Measurements from ENCODE around the gene AHSA1. TPM values are rescaled to one million over a fixed set of nuclear protein-coding genes. Genes with fewer than 3 reads are reported as not detected.

The AHSA1 gene
- total RNA-seq, 4 donors from 2014 or later: 77.8 to 98.7 (median 92.6) TPM

DNA sequence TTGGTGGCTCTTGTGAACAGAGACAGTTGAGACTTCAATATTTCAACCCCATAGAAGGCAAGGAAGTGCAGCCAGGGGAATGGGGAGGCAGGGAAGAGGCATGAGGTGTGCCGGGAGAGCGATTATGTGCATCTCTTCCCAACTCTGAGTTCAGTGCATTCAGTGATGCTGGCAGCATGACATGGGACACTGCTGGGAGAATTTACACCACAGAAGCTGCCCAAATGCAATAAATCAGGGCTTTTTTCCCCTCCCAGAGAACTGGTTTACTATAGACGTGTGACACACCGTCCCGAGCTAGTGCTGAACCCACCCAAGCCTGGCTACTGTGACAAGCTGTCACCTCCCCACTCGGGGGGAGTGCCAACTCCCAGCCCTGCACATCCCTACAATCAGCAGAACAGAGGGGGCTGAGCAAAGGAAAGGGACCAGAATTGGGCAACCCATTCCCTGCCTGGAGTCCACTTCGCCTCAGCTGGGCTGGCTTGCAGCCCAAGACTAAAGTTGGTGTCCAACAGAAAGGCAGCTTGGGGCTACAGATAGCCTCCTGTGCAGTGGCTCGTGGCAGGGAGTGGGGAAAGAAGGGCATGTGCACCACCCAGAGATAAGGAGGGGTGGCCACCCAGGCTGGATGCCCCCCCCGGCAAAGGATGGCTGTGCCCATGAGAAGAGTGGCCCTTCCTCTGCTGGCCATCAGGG, 16.7 kb downstream of the AHSA1 start:
- intact Hi-C loops (cut with DNase I; ENCODE audit: low total_unique reads): no loop called here
- 53 to 64% methylated on average over 9 of the region's 9 CpGs for WGBS, 2 donors
- no peak overlapping the region for H3K4me3 ChIP-seq (ENCODE audit: low read depth, poor library complexity, severe bottlenecking)
- DNase-seq (ENCODE audit: low spot score in 2 of 2): no peak
- TF ChIP-seq, protein P1, sequence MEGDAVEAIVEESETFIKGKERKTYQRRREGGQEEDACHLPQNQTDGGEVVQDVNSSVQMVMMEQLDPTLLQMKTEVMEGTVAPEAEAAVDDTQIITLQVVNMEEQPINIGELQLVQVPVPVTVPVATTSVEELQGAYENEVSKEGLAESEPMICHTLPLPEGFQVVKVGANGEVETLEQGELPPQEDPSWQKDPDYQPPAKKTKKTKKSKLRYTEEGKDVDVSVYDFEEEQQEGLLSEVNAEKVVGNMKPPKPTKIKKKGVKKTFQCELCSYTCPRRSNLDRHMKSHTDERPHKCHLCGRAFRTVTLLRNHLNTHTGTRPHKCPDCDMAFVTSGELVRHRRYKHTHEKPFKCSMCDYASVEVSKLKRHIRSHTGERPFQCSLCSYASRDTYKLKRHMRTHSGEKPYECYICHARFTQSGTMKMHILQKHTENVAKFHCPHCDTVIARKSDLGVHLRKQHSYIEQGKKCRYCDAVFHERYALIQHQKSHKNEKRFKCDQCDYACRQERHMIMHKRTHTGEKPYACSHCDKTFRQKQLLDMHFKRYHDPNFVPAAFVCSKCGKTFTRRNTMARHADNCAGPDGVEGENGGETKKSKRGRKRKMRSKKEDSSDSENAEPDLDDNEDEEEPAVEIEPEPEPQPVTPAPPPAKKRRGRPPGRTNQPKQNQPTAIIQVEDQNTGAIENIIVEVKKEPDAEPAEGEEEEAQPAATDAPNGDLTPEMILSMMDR (IDR thresholded peaks at IDR 0.05): no peak
- no peak for TF ChIP-seq POLR2A (IDR thresholded peaks at IDR 0.05)

DNA sequence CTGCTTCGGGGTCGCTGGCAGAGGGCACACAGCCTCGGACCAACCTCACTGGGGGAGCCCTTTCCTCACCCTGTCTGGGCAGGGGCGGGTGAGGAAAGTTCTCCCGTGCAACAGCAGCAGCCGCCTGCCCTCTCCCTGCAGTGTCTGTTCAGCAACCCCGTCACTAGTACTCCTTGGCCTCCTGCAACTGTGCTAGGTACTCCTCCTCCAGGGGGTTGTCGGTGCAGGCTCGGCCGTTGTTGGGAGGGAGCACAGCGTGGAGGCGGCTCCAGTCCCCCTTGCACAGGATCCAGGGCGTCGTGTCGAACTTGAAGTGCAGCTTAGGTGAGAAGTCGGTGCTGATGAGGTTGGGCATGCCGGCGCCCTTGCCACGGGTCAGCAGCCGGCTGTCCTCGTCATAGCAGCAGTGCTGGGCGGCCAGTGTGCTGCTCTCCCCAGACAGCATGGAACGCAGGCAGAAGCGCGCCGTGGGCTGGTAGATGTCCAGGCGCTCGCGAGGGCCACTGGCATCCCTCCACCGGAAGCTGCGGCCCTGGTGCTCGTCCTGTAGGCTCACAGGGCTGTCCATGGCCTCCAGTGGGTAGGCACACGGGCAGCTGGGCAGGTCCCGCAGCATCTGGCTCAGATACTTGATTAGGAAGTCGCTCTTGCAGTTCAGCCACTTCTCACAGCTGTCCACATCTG, 17.7 kb downstream of the AHSA1 start:
- TF ChIP-seq, protein P1 (IDR thresholded peaks at IDR 0.05): no peak
- no peak for TF ChIP-seq POLR2A (IDR thresholded peaks at IDR 0.05)
- no peak overlapping the region for H3K4me3 ChIP-seq (ENCODE audit: low read depth, poor library complexity, severe bottlenecking)
- peak in 1 of 2 donors; percentile 72 for DNase-seq (ENCODE audit: low spot score in 2 of 2)
- 88 to 91% methylated on average over 14 to 30 of the region's 35 CpGs for WGBS, 2 donors
- intact Hi-C loops (cut with DNase I; ENCODE audit: low total_unique reads): no loop called here

DNA sequence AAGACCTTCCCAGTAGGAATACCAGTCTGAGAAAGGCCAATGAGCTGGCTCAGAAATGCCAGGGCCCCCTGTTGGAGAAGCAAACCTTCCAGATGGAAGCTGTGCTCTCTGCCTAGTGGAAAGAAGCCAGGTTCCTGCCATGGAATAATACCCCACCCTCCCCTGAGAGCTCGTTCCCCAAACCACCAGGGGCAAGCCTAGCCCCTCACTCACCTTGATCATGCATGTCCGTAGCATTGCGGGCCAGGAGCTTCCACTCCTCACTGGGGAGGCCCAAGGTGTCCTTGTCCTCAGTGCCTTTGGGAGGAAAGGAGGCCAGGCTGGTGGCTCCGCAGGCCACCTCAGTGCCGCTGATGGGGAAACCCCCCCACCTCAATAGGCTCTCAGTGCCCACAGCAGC, 20.1 kb downstream of the AHSA1 start:
- no peak for TF ChIP-seq POLR2A (IDR thresholded peaks at IDR 0.05)
- TF ChIP-seq, protein P1 (IDR thresholded peaks at IDR 0.05): no peak
- H3K4me3 ChIP-seq (ENCODE audit: low read depth, poor library complexity, severe bottlenecking): no peak overlapping the region
- intact Hi-C loops (cut with DNase I; ENCODE audit: low total_unique reads): no loop called here
- no peak for DNase-seq (ENCODE audit: low spot score in 2 of 2)
- WGBS, 2 donors: 84 to 90% methylated on average over 5 of the region's 5 CpGs

DNA sequence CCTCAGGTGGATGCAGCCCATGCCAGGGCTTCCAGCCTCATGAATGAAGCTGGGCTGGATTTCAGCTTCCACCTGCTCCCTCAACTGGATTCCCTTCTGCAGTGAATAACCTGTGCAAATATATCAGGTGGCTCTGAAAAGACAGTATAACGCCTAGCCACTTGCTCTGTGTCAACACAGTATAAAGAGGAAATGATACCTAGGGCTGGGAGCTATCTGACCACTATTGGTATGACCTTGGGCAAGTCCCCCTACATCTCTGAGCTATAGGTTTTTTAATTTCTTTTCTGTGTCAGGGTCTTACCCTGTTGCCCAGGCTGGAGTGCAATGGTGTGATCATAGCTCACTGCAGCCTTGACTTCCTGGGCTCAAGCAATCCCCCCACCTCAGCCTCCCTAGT, 20.9 kb downstream of the AHSA1 start:
- no peak for DNase-seq (ENCODE audit: low spot score in 2 of 2)
- intact Hi-C loops (cut with DNase I; ENCODE audit: low total_unique reads): no loop called here
- no peak overlapping the region for H3K4me3 ChIP-seq (ENCODE audit: low read depth, poor library complexity, severe bottlenecking)
- TF ChIP-seq, protein P1 (IDR thresholded peaks at IDR 0.05): no peak
- WGBS, 2 donors: 75 to 91% methylated on average over 1 of the region's 1 CpG

DNA sequence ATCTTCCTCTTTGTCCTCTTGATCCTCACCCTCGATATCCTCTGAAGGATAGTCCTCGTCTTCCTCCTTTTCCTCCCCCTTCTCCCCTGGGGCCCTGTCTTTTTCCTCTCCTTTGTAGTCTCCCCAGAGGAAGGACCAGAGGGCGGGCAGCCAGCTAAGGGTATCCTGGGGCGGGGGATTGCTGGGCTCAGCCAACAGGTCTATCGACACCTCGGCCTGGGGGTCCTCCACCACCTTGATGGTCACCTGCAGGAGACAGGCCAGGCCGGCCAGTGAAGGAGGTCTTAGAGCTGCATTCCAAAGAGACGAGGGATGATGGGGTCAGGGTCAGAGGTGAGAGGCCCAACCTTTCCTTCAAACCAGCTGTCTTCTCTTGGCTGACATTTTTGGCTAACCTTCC, 24.5 kb downstream of the AHSA1 start:
- DNase-seq (ENCODE audit: low spot score in 2 of 2): no peak
- TF ChIP-seq, protein P1 (IDR thresholded peaks at IDR 0.05): no peak
- TF ChIP-seq POLR2A (IDR thresholded peaks at IDR 0.05): no peak
- intact Hi-C loops (cut with DNase I; ENCODE audit: low total_unique reads): no loop called here
- H3K4me3 ChIP-seq (ENCODE audit: low read depth, poor library complexity, severe bottlenecking): no peak overlapping the region
- 72 to 81% methylated on average over 8 of the region's 8 CpGs for WGBS, 2 donors

Data from lower leg skin (tissue), 4 donors.